Measurements from ENCODE around the gene PTGDS.

The PTGDS gene

DNA sequence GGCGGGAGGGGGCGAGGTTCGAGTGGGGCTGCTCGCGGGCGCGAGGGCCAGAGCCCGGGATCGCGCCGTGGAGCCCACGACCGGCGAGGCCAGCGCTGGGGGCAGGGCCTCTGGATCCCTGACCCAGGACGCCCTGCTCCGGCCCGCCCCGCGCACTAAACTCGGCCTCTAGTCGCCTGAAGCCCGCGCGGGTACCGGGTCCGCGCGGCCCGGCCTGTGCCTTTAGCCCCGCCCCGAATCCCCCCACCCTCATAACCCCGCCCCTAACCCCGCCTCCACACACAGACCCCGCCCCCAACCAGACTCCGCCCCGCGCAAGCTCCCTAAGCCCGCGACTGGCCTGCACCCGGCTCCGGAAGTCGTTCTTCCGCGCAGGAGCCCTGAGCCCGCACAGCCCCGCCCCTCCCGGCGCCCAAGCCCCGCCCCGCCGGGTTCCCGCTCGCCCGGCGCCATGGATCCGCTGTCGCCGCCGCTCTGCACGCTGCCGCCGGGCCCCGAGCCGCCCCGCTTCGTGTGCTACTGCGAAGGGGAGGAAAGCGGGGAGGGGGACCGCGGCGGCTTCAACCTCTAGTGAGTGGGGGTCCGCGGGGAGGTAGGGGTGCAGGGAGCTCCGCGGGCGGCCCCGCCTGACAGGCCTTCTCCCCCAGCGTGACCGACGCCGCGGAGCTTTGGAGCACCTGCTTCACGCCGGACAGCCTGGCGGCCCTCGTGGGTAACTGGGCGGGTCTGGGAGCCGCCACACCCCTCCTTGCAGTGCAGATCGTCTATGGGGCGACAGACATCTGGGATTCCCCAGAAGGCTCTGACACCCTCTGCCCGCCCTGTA, 14.9 kb downstream of the PTGDS start, which contains the start of gene PAXX (continued):
- no peak for TF ChIP-seq ZNF747 (tag by site-specific recombination; IDR thresholded peaks at IDR 0.05)
- TF ChIP-seq, protein P1, sequence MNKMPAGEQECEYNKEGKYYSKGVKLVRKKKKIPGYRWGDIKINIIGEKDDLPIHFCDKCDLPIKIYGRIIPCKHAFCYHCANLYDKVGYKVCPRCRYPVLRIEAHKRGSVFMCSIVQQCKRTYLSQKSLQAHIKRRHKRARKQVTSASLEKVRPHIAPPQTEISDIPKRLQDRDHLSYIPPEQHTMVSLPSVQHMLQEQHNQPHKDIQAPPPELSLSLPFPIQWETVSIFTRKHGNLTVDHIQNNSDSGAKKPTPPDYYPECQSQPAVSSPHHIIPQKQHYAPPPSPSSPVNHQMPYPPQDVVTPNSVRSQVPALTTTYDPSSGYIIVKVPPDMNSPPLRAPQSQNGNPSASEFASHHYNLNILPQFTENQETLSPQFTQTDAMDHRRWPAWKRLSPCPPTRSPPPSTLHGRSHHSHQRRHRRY (tag by site-specific recombination; IDR thresholded peaks at IDR 0.05): no peak
- TF ChIP-seq ZNF169 (tag by site-specific recombination; IDR thresholded peaks at IDR 0.05): no peak
- TF ChIP-seq HOXD13 (CRISPR knock-in tag; IDR thresholded peaks at IDR 0.05; ENCODE audit: borderline replicate concordance): no peak
- TF ChIP-seq, protein P2, sequence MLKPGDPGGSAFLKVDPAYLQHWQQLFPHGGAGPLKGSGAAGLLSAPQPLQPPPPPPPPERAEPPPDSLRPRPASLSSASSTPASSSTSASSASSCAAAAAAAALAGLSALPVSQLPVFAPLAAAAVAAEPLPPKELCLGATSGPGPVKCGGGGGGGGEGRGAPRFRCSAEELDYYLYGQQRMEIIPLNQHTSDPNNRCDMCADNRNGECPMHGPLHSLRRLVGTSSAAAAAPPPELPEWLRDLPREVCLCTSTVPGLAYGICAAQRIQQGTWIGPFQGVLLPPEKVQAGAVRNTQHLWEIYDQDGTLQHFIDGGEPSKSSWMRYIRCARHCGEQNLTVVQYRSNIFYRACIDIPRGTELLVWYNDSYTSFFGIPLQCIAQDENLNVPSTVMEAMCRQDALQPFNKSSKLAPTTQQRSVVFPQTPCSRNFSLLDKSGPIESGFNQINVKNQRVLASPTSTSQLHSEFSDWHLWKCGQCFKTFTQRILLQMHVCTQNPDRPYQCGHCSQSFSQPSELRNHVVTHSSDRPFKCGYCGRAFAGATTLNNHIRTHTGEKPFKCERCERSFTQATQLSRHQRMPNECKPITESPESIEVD (tag by site-specific recombination; IDR thresholded peaks at IDR 0.05): no peak
- TF ChIP-seq, protein P3, sequence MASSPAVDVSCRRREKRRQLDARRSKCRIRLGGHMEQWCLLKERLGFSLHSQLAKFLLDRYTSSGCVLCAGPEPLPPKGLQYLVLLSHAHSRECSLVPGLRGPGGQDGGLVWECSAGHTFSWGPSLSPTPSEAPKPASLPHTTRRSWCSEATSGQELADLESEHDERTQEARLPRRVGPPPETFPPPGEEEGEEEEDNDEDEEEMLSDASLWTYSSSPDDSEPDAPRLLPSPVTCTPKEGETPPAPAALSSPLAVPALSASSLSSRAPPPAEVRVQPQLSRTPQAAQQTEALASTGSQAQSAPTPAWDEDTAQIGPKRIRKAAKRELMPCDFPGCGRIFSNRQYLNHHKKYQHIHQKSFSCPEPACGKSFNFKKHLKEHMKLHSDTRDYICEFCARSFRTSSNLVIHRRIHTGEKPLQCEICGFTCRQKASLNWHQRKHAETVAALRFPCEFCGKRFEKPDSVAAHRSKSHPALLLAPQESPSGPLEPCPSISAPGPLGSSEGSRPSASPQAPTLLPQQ (tag by site-specific recombination; IDR thresholded peaks at IDR 0.05): peak; percentile 93
- no peak for TF ChIP-seq ZFP41 (tag by site-specific recombination; IDR thresholded peaks at IDR 0.05; ENCODE audit: borderline replicate concordance)
- no peak for TF ChIP-seq ZNF266 (tag by site-specific recombination; IDR thresholded peaks at IDR 0.05; ENCODE audit: low read depth)
- TF ChIP-seq ZNF792 (tag by site-specific recombination; IDR thresholded peaks at IDR 0.05): no peak
- no peak for TF ChIP-seq SCRT1 (tag by site-specific recombination; IDR thresholded peaks at IDR 0.05; ENCODE audit: borderline replicate concordance)
- TF ChIP-seq IKZF3 (tag by site-specific recombination; IDR thresholded peaks at IDR 0.05): no peak
- TF ChIP-seq ZSCAN30 (tag by site-specific recombination; IDR thresholded peaks at IDR 0.05): peak; percentile 75
- TF ChIP-seq ZNF174 (tag by site-specific recombination; IDR thresholded peaks at IDR 0.05): no peak
- TF ChIP-seq SALL2 (tag by site-specific recombination; IDR thresholded peaks at IDR 0.05; ENCODE audit: borderline replicate concordance): no peak
- 0 out of 2 replicates have a peak, but pooled peaks have one; percentile 34 for TF ChIP-seq ZNF324 (tag by site-specific recombination; IDR thresholded peaks at IDR 0.05)
- TF ChIP-seq OSR2 (tag by site-specific recombination; IDR thresholded peaks at IDR 0.05): no peak
- TF ChIP-seq, protein P4, sequence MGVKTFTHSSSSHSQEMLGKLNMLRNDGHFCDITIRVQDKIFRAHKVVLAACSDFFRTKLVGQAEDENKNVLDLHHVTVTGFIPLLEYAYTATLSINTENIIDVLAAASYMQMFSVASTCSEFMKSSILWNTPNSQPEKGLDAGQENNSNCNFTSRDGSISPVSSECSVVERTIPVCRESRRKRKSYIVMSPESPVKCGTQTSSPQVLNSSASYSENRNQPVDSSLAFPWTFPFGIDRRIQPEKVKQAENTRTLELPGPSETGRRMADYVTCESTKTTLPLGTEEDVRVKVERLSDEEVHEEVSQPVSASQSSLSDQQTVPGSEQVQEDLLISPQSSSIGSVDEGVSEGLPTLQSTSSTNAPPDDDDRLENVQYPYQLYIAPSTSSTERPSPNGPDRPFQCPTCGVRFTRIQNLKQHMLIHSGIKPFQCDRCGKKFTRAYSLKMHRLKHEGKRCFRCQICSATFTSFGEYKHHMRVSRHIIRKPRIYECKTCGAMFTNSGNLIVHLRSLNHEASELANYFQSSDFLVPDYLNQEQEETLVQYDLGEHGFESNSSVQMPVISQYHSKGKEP (tag by site-specific recombination; IDR thresholded peaks at IDR 0.05): no peak
- TF ChIP-seq, protein P5, sequence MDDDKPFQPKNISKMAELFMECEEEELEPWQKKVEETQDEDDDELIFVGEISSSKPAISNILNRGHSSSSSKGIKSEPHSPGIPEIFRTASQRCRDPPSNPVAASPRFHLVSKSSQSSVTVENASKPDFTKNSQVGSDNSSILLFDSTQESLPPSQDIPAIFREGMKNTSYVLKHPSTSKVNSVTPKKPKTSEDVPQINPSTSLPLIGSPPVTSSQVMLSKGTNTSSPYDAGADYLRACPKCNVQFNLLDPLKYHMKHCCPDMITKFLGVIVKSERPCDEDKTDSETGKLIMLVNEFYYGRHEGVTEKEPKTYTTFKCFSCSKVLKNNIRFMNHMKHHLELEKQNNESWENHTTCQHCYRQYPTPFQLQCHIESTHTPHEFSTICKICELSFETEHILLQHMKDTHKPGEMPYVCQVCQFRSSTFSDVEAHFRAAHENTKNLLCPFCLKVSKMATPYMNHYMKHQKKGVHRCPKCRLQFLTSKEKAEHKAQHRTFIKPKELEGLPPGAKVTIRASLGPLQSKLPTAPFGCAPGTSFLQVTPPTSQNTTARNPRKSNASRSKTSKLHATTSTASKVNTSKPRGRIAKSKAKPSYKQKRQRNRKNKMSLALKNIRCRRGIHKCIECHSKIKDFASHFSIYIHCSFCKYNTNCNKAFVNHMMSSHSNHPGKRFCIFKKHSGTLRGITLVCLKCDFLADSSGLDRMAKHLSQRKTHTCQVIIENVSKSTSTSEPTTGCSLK (tag by site-specific recombination; IDR thresholded peaks at IDR 0.05): no peak
- peak; percentile 79 for TF ChIP-seq ZFP69B (tag by site-specific recombination; IDR thresholded peaks at IDR 0.05)
- 0 out of 2 replicates have a peak, but pooled peaks have one; percentile 11 for TF ChIP-seq ZNF843 (tag by site-specific recombination; IDR thresholded peaks at IDR 0.05)
- no peak for TF ChIP-seq ZNF548 (tag by site-specific recombination; IDR thresholded peaks at IDR 0.05)
- no peak for TF ChIP-seq ZNF274 (IDR thresholded peaks at IDR 0.05; ENCODE audit: low read length)
- TF ChIP-seq ZNF274 (tag by site-specific recombination; IDR thresholded peaks at IDR 0.05; ENCODE audit: borderline replicate concordance): no peak
- TF ChIP-seq, protein P6, sequence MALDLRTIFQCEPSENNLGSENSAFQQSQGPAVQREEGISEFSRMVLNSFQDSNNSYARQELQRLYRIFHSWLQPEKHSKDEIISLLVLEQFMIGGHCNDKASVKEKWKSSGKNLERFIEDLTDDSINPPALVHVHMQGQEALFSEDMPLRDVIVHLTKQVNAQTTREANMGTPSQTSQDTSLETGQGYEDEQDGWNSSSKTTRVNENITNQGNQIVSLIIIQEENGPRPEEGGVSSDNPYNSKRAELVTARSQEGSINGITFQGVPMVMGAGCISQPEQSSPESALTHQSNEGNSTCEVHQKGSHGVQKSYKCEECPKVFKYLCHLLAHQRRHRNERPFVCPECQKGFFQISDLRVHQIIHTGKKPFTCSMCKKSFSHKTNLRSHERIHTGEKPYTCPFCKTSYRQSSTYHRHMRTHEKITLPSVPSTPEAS (tag by site-specific recombination; IDR thresholded peaks at IDR 0.05): no peak

Data from HEK293 (cell line).